Measurements from ENCODE around the gene ALB.

Gene ALB

GRCh38 chr4:73439991-73440390, 35.9 kb downstream of the ALB start:
- Histone ChIP-seq H3K36me3 (ENCODE audit: control insufficient read depth in 2 of 2, insufficient read depth in 2 of 2, low read length in 2 of 2) (no peaks in the 10 kb centered on the region), H3K27ac (ENCODE audit: low read length) (no peak overlapping the region), H3K9ac (ENCODE audit: low read length in 2 of 2) (no peak overlapping the region), H3K4me3 (ENCODE audit: low read length in 2 of 2) (no peak overlapping the region), H3K27me3 (ENCODE audit: control insufficient read depth in 1 of 2, insufficient read depth in 2 of 2, low read length in 2 of 2) (no peaks in the 10 kb centered on the region), H3K4me1 (ENCODE audit: control insufficient read depth, insufficient read depth, low read length) (no peaks in the 10 kb centered on the region), H3K9me3 (ENCODE audit: control insufficient read depth in 2 of 2, low read length in 2 of 2) (no peaks in the 10 kb centered on the region)

- Histone ChIP-seq H3K4me1 (ENCODE audit: control insufficient read depth, insufficient read depth, low read length) (no peaks in the 10 kb centered on the region), H3K36me3 (ENCODE audit: control insufficient read depth in 2 of 2, insufficient read depth in 2 of 2, low read length in 2 of 2) (no peaks in the 10 kb centered on the region), H3K9ac (ENCODE audit: low read length in 2 of 2) (no peak overlapping the region), H3K9me3 (ENCODE audit: control insufficient read depth in 2 of 2, low read length in 2 of 2) (no peaks in the 10 kb centered on the region), H3K27ac (ENCODE audit: low read length) (no peak overlapping the region), H3K27me3 (ENCODE audit: control insufficient read depth in 1 of 2, insufficient read depth in 2 of 2, low read length in 2 of 2) (no peaks in the 10 kb centered on the region), H3K4me3 (ENCODE audit: low read length in 2 of 2) (no peak overlapping the region)
Measured at GRCh38 chr4:73440653-73441052, 36.6 kb downstream of the ALB start.

- no peaks in the 10 kb centered on the region for H3K4me1 ChIP-seq (ENCODE audit: control insufficient read depth, insufficient read depth, low read length)
- no peaks in the 10 kb centered on the region for H3K27me3 ChIP-seq (ENCODE audit: control insufficient read depth in 1 of 2, insufficient read depth in 2 of 2, low read length in 2 of 2)
- no peak overlapping the region for H3K27ac ChIP-seq (ENCODE audit: low read length)
- no peaks in the 10 kb centered on the region for H3K36me3 ChIP-seq (ENCODE audit: control insufficient read depth in 2 of 2, insufficient read depth in 2 of 2, low read length in 2 of 2)
- no peaks in the 10 kb centered on the region for H3K9me3 ChIP-seq (ENCODE audit: control insufficient read depth in 2 of 2, low read length in 2 of 2)
- no peak overlapping the region for H3K9ac ChIP-seq (ENCODE audit: low read length in 2 of 2)
- H3K4me3 ChIP-seq (ENCODE audit: low read length in 2 of 2) = no peak overlapping the region
Measured at GRCh38 chr4:73442275-73442674, 38.2 kb downstream of the ALB start.

GRCh38 chr4:73443224-73443623, 39.1 kb downstream of the ALB start:
- no peak overlapping the region for H3K4me3 ChIP-seq (ENCODE audit: low read length in 2 of 2)
- no peak overlapping the region for H3K9ac ChIP-seq (ENCODE audit: low read length in 2 of 2)
- no peaks in the 10 kb centered on the region for H3K36me3 ChIP-seq (ENCODE audit: control insufficient read depth in 2 of 2, insufficient read depth in 2 of 2, low read length in 2 of 2)
- no peaks in the 10 kb centered on the region for H3K4me1 ChIP-seq (ENCODE audit: control insufficient read depth, insufficient read depth, low read length)
- H3K9me3 ChIP-seq (ENCODE audit: control insufficient read depth in 2 of 2, low read length in 2 of 2) = no peaks in the 10 kb centered on the region
- no peak overlapping the region for H3K27ac ChIP-seq (ENCODE audit: low read length)
- H3K27me3 ChIP-seq (ENCODE audit: control insufficient read depth in 1 of 2, insufficient read depth in 2 of 2, low read length in 2 of 2) = no peaks in the 10 kb centered on the region

GRCh38 chr4:73445383-73446335, 41.6 kb downstream of the ALB start:
- Histone ChIP-seq H3K9ac (ENCODE audit: low read length in 2 of 2) (no peak overlapping the region), H3K4me3 (ENCODE audit: low read length in 2 of 2) (no peak overlapping the region), H3K27me3 (ENCODE audit: control insufficient read depth in 1 of 2, insufficient read depth in 2 of 2, low read length in 2 of 2) (no peaks in the 10 kb centered on the region), H3K36me3 (ENCODE audit: control insufficient read depth in 2 of 2, insufficient read depth in 2 of 2, low read length in 2 of 2) (no peaks in the 10 kb centered on the region), H3K27ac (ENCODE audit: low read length) (no peak overlapping the region), H3K9me3 (ENCODE audit: control insufficient read depth in 2 of 2, low read length in 2 of 2) (no peaks in the 10 kb centered on the region), H3K4me1 (ENCODE audit: control insufficient read depth, insufficient read depth, low read length) (no peaks in the 10 kb centered on the region)

GRCh38 chr4:73446336-73446938, 42.4 kb downstream of the ALB start:
- H3K4me3 ChIP-seq (ENCODE audit: low read length in 2 of 2) = no peak overlapping the region
- H3K9me3 ChIP-seq (ENCODE audit: control insufficient read depth in 2 of 2, low read length in 2 of 2) = no peaks in the 10 kb centered on the region
- H3K27ac ChIP-seq (ENCODE audit: low read length) = no peak overlapping the region
- H3K27me3 ChIP-seq (ENCODE audit: control insufficient read depth in 1 of 2, insufficient read depth in 2 of 2, low read length in 2 of 2) = no peaks in the 10 kb centered on the region
- no peaks in the 10 kb centered on the region for H3K36me3 ChIP-seq (ENCODE audit: control insufficient read depth in 2 of 2, insufficient read depth in 2 of 2, low read length in 2 of 2)
- no peaks in the 10 kb centered on the region for H3K4me1 ChIP-seq (ENCODE audit: control insufficient read depth, insufficient read depth, low read length)
- H3K9ac ChIP-seq (ENCODE audit: low read length in 2 of 2) = no peak overlapping the region

- H3K27ac ChIP-seq (ENCODE audit: low read length) = no peak overlapping the region
- H3K9me3 ChIP-seq (ENCODE audit: control insufficient read depth in 2 of 2, low read length in 2 of 2) = no peaks in the 10 kb centered on the region
- H3K4me3 ChIP-seq (ENCODE audit: low read length in 2 of 2) = no peak overlapping the region
- no peaks in the 10 kb centered on the region for H3K27me3 ChIP-seq (ENCODE audit: control insufficient read depth in 1 of 2, insufficient read depth in 2 of 2, low read length in 2 of 2)
- H3K9ac ChIP-seq (ENCODE audit: low read length in 2 of 2) = no peak overlapping the region
- H3K4me1 ChIP-seq (ENCODE audit: control insufficient read depth, insufficient read depth, low read length) = no peaks in the 10 kb centered on the region
- no peaks in the 10 kb centered on the region for H3K36me3 ChIP-seq (ENCODE audit: control insufficient read depth in 2 of 2, insufficient read depth in 2 of 2, low read length in 2 of 2)
Measured at GRCh38 chr4:73447671-73448070, 43.6 kb downstream of the ALB start.

GRCh38 chr4:73448448-73449203, 44.5 kb downstream of the ALB start:
- Histone ChIP-seq H3K27ac (ENCODE audit: low read length) (no peak overlapping the region), H3K27me3 (ENCODE audit: control insufficient read depth in 1 of 2, insufficient read depth in 2 of 2, low read length in 2 of 2) (no peaks in the 10 kb centered on the region), H3K36me3 (ENCODE audit: control insufficient read depth in 2 of 2, insufficient read depth in 2 of 2, low read length in 2 of 2) (no peaks in the 10 kb centered on the region), H3K4me1 (ENCODE audit: control insufficient read depth, insufficient read depth, low read length) (no peaks in the 10 kb centered on the region), H3K9me3 (ENCODE audit: control insufficient read depth in 2 of 2, low read length in 2 of 2) (no peaks in the 10 kb centered on the region), H3K9ac (ENCODE audit: low read length in 2 of 2) (no peak overlapping the region), H3K4me3 (ENCODE audit: low read length in 2 of 2) (no peak overlapping the region)

GRCh38 chr4:73450398-73451004, 46.4 kb downstream of the ALB start:
- H3K27ac ChIP-seq (ENCODE audit: low read length) = no peak overlapping the region
- H3K27me3 ChIP-seq (ENCODE audit: control insufficient read depth in 1 of 2, insufficient read depth in 2 of 2, low read length in 2 of 2) = no peaks in the 10 kb centered on the region
- no peaks in the 10 kb centered on the region for H3K9me3 ChIP-seq (ENCODE audit: control insufficient read depth in 2 of 2, low read length in 2 of 2)
- H3K4me3 ChIP-seq (ENCODE audit: low read length in 2 of 2) = no peak overlapping the region
- H3K4me1 ChIP-seq (ENCODE audit: control insufficient read depth, insufficient read depth, low read length) = no peaks in the 10 kb centered on the region
- no peaks in the 10 kb centered on the region for H3K36me3 ChIP-seq (ENCODE audit: control insufficient read depth in 2 of 2, insufficient read depth in 2 of 2, low read length in 2 of 2)
- H3K9ac ChIP-seq (ENCODE audit: low read length in 2 of 2) = no peak overlapping the region

GRCh38 chr4:73451404-73451803, 47.3 kb downstream of the ALB start:
- no peak overlapping the region for H3K27ac ChIP-seq (ENCODE audit: low read length)
- no peaks in the 10 kb centered on the region for H3K9me3 ChIP-seq (ENCODE audit: control insufficient read depth in 2 of 2, low read length in 2 of 2)
- H3K36me3 ChIP-seq (ENCODE audit: control insufficient read depth in 2 of 2, insufficient read depth in 2 of 2, low read length in 2 of 2) = no peaks in the 10 kb centered on the region
- H3K9ac ChIP-seq (ENCODE audit: low read length in 2 of 2) = no peak overlapping the region
- no peak overlapping the region for H3K4me3 ChIP-seq (ENCODE audit: low read length in 2 of 2)
- H3K4me1 ChIP-seq (ENCODE audit: control insufficient read depth, insufficient read depth, low read length) = no peaks in the 10 kb centered on the region
- no peaks in the 10 kb centered on the region for H3K27me3 ChIP-seq (ENCODE audit: control insufficient read depth in 1 of 2, insufficient read depth in 2 of 2, low read length in 2 of 2)
